ENCODE measurements around the gene ANKRD13C. TPM values are rescaled to one million over a fixed set of nuclear protein-coding genes. Genes with fewer than 3 reads are reported as not detected.

ANKRD13C gene
- total RNA-seq, 4 donors from 2014 or later = 9.6 to 13.5 (median 11.1) TPM

DNA sequence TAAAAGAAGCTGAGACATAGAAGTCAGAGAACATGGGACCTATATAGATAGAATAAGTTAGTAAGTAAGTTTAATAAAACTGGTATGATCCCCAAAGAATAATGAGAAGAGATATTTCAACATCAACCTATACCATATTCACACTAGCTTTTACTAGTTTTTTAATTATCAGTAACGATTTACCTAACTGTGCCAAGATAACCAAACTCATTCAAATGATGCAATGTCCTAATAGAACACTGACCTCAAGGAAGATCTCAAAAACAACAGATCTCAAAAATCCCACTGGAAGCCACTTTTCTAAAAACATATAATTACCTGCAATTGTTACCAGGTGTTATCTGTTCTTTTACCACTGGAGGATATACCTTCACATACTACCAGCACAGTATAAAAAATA, 38.7 kb downstream of the ANKRD13C start:
- no peaks in the 10 kb centered on the region for H3K4me1 ChIP-seq
- in situ Hi-C loops (cut with MboI; ENCODE audit: low sequenced_read_pairs in 4 of 4) = no loop called here

DNA sequence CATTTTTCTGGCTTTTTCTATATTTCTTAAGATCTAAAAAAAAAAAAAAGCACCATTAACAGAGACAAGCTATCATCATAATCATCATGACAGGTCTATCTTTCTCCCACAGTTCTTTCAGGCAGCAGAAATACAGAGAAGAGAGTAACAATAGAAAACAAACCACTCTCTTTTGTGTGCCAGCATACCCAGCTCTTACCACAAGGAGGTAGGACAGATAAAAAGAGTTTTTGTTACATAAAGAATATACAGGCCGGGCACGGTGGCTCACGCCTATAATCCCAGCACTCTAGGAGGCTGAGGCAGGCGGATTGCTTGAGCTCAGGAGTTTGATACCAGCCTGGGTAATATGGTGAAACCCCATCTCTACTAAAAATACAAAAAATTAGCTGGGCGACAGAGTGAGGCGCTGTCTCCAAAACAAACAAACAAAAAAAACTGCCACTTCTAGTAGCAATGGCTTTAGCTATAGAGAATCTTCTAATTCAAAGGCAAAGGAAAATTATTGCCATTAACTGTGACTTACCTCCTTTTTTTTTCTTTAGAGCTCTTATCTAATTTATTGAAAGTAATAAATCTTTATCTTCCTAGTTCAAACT, 39.7 kb downstream of the ANKRD13C start:
- ATAC-seq (no peak), DNase-seq (no peak)
- Histone ChIP-seq H3K27me3 (no peaks in the 10 kb centered on the region), H3K36me3 (peaks cover 0 to 10% of the 10 kb centered on the region in 2 donors), H3K9me3 (no peaks in the 10 kb centered on the region), H3K4me3 (no peak overlapping the region), H3K4me1 (no peaks in the 10 kb centered on the region), H3K27ac (no peak overlapping the region)
- TF ChIP-seq CTCF (IDR thresholded peaks at IDR 0.05 in 4 of 5, conservative IDR thresholded peaks at IDR 0.05 in 1 of 5) (no peak), POLR2A (IDR thresholded peaks at IDR 0.05) (no peak)
- in situ Hi-C loops (cut with MboI; ENCODE audit: low sequenced_read_pairs in 4 of 4) = no loop called here
- intact Hi-C loops (cut with DNase I; ENCODE audit: low total_unique reads) = no loop called here

More for the DNA sequence above, 38.7 kb downstream of the ANKRD13C start:
- H3K36me3 ChIP-seq = peaks cover 0 to 7% of the 10 kb centered on the region in 2 donors
- TF ChIP-seq CTCF (IDR thresholded peaks at IDR 0.05 in 4 of 5, conservative IDR thresholded peaks at IDR 0.05 in 1 of 5) (no peak), POLR2A (IDR thresholded peaks at IDR 0.05) (no peak)
- intact Hi-C loops (cut with DNase I; ENCODE audit: low total_unique reads) = no loop called here
- no peak overlapping the region for H3K4me3 ChIP-seq
- H3K27ac ChIP-seq = no peak overlapping the region
- DNase-seq (no peak), ATAC-seq (no peak)
- H3K9me3 ChIP-seq = no peaks in the 10 kb centered on the region
- no peaks in the 10 kb centered on the region for H3K27me3 ChIP-seq

DNA sequence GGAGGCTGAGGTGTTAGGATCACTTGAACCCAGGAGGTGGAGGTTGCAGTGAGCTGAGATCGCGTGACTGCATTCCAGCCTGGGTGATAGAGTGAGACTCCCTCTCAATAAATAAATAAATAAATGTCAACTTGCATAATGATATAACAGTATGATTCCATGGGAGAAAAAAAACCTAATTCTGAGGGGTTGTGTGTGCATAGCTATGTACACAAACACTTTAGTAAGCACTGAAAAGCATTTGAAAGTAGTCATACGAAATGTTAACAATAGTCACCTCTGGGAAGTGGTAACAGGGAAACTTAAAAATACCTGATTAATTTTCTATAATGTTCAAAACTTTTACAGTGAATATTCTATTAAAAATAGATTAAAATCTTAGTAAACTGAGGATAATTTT, 43.2 kb downstream of the ANKRD13C start:
- no peaks in the 10 kb centered on the region for H3K9me3 ChIP-seq
- H3K27me3 ChIP-seq = no peaks in the 10 kb centered on the region
- intact Hi-C loops (cut with DNase I; ENCODE audit: low total_unique reads) = no loop called here
- DNase-seq (no peak), ATAC-seq (no peak)
- peaks cover 0 to 25% of the 10 kb centered on the region in 2 donors for H3K36me3 ChIP-seq
- no peaks in the 10 kb centered on the region for H3K4me1 ChIP-seq
- H3K27ac ChIP-seq = no peak overlapping the region
- H3K4me3 ChIP-seq = no peak overlapping the region
- in situ Hi-C loops (cut with MboI; ENCODE audit: low sequenced_read_pairs in 4 of 4) = no loop called here
- TF ChIP-seq POLR2A (IDR thresholded peaks at IDR 0.05) (no peak), CTCF (IDR thresholded peaks at IDR 0.05 in 4 of 5, conservative IDR thresholded peaks at IDR 0.05 in 1 of 5) (no peak)

- Histone ChIP-seq H3K9me3 (no peaks in the 10 kb centered on the region), H3K27me3 (no peaks in the 10 kb centered on the region), H3K4me1 (no peaks in the 10 kb centered on the region), H3K36me3 (peaks cover 0 to 36% of the 10 kb centered on the region in 2 donors), H3K4me3 (no peak overlapping the region), H3K27ac (no peak overlapping the region)
- TF ChIP-seq POLR2A (IDR thresholded peaks at IDR 0.05) (no peak), CTCF (IDR thresholded peaks at IDR 0.05 in 4 of 5, conservative IDR thresholded peaks at IDR 0.05 in 1 of 5) (no peak)
- no peak for DNase-seq
- in situ Hi-C loops (cut with MboI; ENCODE audit: low sequenced_read_pairs in 4 of 4) = no loop called here
- ATAC-seq = no peak
- intact Hi-C loops (cut with DNase I; ENCODE audit: low total_unique reads) = no loop called here
Observed at GRCh38 chr1:70299472-70299871, 55.0 kb downstream of the ANKRD13C start.

DNA sequence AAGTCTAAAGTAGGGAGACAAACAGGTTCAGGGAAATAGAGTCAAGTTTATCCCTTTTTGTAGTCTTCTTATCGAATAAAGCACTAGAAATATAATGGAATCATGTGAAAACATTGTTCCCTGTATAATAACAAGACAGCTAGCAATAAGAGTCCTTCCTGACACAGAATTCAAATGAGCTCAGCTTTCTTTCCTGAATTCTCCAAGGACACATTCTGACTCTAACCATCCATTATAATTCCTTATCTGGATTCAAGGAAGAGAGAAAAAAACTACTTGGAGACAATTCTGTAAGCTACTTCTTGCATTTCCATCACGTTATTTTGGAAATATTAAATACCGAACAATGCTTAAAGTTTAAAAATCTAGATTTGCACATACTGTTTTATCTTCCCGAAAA, 58.8 kb downstream of the ANKRD13C start:
- peaks cover 0 to 45% of the 10 kb centered on the region in 2 donors for H3K36me3 ChIP-seq
- H3K27ac ChIP-seq = no peak overlapping the region
- DNase-seq (no peak), ATAC-seq (no peak)
- in situ Hi-C loops (cut with MboI; ENCODE audit: low sequenced_read_pairs in 4 of 4) (no loop called here), intact Hi-C loops (cut with DNase I; ENCODE audit: low total_unique reads) (no loop called here)
- H3K27me3 ChIP-seq = no peaks in the 10 kb centered on the region
- TF ChIP-seq CTCF (IDR thresholded peaks at IDR 0.05 in 4 of 5, conservative IDR thresholded peaks at IDR 0.05 in 1 of 5) (no peak), POLR2A (IDR thresholded peaks at IDR 0.05) (no peak)
- no peak overlapping the region for H3K4me3 ChIP-seq
- no peaks in the 10 kb centered on the region for H3K4me1 ChIP-seq
- no peaks in the 10 kb centered on the region for H3K9me3 ChIP-seq

All from gastrocnemius medialis (tissue), 4 donors.